ENCODE data around the gene PKNOX2. TPM values are rescaled to one million over a fixed set of nuclear protein-coding genes. Genes with fewer than 3 reads are reported as not detected.
A peak's percentile ranks its signal among the peaks of the same experiment; 100 is the strongest.

The PKNOX2 gene
- total RNA-seq, 1 donor from 2014 or later = 34.9 TPM

- Mint-ChIP-seq H3K4me1 (ENCODE audit: low read depth) (peaks cover 68% of the 10 kb centered on the region), H3K36me3 (ENCODE audit: low read depth) (peaks cover 15% of the 10 kb centered on the region), H3K27ac (ENCODE audit: unreplicated experiment) (peak overlapping the region; percentile 51), H3K4me3 (ENCODE audit: unreplicated experiment) (no peak overlapping the region), H3K9me3 (ENCODE audit: low read depth) (peaks cover 4% of the 10 kb centered on the region), H3K27me3 (ENCODE audit: low read depth) (no peaks in the 10 kb centered on the region)
- no peak for DNase-seq (ENCODE audit: low spot score)
- TF ChIP-seq CTCF (IDR thresholded peaks at IDR 0.05) = no peak
Observed at GRCh38 chr11:125313271-125314219, 149.0 kb downstream of the PKNOX2 start.

GRCh38 chr11:125314276-125315078 is 149.9 kb downstream of the PKNOX2 start:
- TF ChIP-seq CTCF (IDR thresholded peaks at IDR 0.05) = peak; percentile 28
- H3K9me3 Mint-ChIP-seq (ENCODE audit: low read depth) = peaks cover 6% of the 10 kb centered on the region
- no peaks in the 10 kb centered on the region for H3K27me3 Mint-ChIP-seq (ENCODE audit: low read depth)
- H3K4me1 Mint-ChIP-seq (ENCODE audit: low read depth) = peaks cover 65% of the 10 kb centered on the region
- H3K4me3 Mint-ChIP-seq (ENCODE audit: unreplicated experiment) = no peak overlapping the region
- no peak for DNase-seq (ENCODE audit: low spot score)
- H3K36me3 Mint-ChIP-seq (ENCODE audit: low read depth) = peaks cover 15% of the 10 kb centered on the region
- no peak overlapping the region for H3K27ac Mint-ChIP-seq (ENCODE audit: unreplicated experiment)

GRCh38 chr11:125315079-125315740 is 150.7 kb downstream of the PKNOX2 start:
- no peak overlapping the region for H3K4me3 Mint-ChIP-seq (ENCODE audit: unreplicated experiment)
- peaks cover 10% of the 10 kb centered on the region for H3K36me3 Mint-ChIP-seq (ENCODE audit: low read depth)
- peaks cover 6% of the 10 kb centered on the region for H3K9me3 Mint-ChIP-seq (ENCODE audit: low read depth)
- peaks cover 62% of the 10 kb centered on the region for H3K4me1 Mint-ChIP-seq (ENCODE audit: low read depth)
- DNase-seq (ENCODE audit: low spot score) = no peak
- peak overlapping the region; percentile 85 for H3K27ac Mint-ChIP-seq (ENCODE audit: unreplicated experiment)
- no peaks in the 10 kb centered on the region for H3K27me3 Mint-ChIP-seq (ENCODE audit: low read depth)
- TF ChIP-seq CTCF (IDR thresholded peaks at IDR 0.05) = no peak

GRCh38 chr11:125317416-125317815 is 152.9 kb downstream of the PKNOX2 start:
- H3K9me3 Mint-ChIP-seq (ENCODE audit: low read depth) = peaks cover 6% of the 10 kb centered on the region
- H3K4me1 Mint-ChIP-seq (ENCODE audit: low read depth) = peaks cover 47% of the 10 kb centered on the region
- no peak overlapping the region for H3K27ac Mint-ChIP-seq (ENCODE audit: unreplicated experiment)

More at GRCh38 chr11:125317416-125317815, 152.9 kb downstream of the PKNOX2 start:
- H3K27me3 Mint-ChIP-seq (ENCODE audit: low read depth) = no peaks in the 10 kb centered on the region
- no peak for DNase-seq (ENCODE audit: low spot score)
- H3K36me3 Mint-ChIP-seq (ENCODE audit: low read depth) = peaks cover 10% of the 10 kb centered on the region
- no peak overlapping the region for H3K4me3 Mint-ChIP-seq (ENCODE audit: unreplicated experiment)
- no peak for TF ChIP-seq CTCF (IDR thresholded peaks at IDR 0.05)
